Endometrium (tissue), 2 donors: ENCODE results near the gene RPP14.

ENCODE experiments used
- FAIRE-seq: peaks from 2 replicates; lab custom pipeline; 2012; peaks lifted over from hg19 to GRCh38; lab: Jason Lieb, UNC
- donor health status: control.
- donor health status: control.

RPP14 gene

GRCh38 chr3:58291671-58292338 is 14.2 kb upstream of the RPP14 start:
- no peak for FAIRE-seq

- no peak for FAIRE-seq
These were observed 13.2 kb upstream of the RPP14 start for GRCh38 chr3:58292866-58293265.

DNA sequence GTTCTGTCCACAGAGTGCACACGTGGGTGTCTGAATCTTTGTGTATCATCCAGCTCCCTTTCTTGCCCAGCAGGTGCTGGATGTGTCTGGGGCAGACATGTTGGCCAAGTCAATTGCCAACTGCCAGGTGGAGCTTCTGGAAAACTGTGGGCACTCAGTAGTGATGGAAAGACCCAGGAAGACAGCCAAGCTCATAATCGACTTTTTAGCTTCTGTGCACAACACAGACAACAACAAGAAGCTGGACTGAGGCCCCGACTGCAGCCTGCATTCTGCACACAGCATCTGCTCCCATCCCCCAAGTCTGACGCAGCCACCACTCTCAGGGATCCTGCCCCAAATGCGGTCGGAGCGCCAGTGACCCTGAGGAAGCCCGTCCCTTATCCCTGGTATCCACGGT is 12.5 kb upstream of the RPP14 start:
- no peak for FAIRE-seq

DNA sequence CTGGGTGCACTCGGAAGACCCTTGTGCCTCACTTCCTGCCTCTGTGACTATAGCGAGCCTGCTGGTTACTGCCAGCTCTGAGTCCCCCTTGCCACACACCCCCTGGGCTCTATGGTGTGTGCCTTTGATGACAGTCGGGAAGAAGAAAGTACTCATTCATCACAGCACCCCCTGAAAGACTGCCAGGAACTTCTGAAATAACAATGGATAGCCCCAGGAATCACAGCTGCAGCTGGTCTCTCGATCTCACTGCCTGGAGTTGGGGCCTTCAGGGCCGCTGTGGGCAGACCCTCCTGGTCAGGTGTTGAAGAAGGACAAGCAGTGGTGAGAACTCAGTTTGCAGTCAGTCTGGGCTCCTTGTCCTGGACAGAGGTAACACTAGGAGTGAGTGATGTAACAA is 9.8 kb upstream of the RPP14 start:
- no peak for FAIRE-seq

DNA sequence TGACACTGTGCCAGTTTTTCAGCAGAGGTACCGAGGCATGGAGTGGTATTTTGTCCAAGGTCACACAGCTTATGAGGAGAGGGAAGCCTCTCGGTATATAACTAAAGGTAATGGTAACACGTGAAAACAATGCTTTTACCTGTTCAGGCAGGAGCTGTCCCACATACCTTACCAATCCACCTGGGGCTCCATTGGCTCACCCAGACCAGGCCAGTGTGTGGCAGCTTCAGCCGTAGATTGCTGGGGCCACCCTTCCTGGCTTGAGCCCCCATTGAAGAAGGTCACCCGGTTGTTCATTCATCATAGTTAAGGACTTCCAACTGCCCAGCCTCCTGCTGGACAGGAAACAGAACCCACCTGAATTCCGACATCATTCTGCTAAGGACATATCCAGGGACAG is 9.2 kb upstream of the RPP14 start:
- no peak for FAIRE-seq

DNA sequence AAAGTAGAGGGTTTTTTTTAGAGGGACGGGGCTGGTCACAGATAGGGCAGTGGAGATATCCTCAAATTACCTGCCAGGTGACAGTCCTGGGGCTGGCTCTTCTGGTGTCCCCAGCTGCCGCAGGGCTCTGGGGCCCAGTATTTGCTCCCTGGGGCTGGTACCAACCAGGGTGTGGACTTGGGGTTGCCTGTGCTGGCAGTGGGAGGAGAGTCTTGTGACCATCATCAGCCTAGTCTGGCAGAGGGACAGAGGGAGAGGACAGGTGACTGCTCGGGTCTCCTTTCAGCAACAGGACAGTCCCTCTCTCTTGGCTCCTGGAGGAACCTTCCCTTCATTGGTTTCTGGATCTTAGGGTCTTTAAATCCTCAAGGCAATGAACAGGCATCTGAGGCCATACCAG is 7.9 kb upstream of the RPP14 start:
- no peak for FAIRE-seq

GRCh38 chr3:58299075-58299474 is 7.0 kb upstream of the RPP14 start:
- FAIRE-seq: no peak

DNA sequence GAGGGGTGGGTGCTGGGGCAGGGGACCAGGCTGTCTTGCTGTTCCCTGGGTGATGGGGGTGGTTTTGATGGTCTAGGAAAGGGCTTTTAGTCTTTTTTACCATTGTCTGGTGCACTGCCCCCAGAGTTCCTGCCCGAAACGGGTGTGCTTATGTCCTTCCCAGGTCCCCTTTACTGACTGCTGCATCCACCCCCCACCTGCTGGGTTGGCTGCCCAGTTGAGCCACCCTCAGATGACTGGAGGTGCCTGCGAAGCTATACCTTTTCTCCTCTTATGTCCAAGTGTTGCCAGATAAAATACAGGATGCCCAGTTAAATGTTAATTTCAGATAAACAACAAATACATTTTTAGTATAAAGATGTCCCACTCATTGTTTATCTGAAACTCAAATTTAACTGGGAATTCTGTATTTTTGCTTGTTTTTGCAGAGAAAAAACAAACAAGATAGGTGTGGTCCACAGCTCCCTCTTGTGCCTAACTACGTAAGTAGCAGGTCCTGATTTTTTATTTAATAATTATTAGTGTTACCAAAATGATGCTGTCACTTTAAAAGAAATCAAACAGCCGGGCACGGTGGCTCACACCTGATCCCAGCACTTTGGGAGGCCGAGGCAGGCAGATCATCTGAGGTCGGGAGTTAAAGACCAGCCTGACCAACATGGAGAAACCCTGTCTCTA is 6.1 kb upstream of the RPP14 start:
- FAIRE-seq: peak; percentile 83

GRCh38 chr3:58307639-58308215 is 1.7 kb downstream of the RPP14 start:
- no peak for FAIRE-seq

GRCh38 chr3:58308728-58309127 is 2.7 kb downstream of the RPP14 start:
- no peak for FAIRE-seq

DNA sequence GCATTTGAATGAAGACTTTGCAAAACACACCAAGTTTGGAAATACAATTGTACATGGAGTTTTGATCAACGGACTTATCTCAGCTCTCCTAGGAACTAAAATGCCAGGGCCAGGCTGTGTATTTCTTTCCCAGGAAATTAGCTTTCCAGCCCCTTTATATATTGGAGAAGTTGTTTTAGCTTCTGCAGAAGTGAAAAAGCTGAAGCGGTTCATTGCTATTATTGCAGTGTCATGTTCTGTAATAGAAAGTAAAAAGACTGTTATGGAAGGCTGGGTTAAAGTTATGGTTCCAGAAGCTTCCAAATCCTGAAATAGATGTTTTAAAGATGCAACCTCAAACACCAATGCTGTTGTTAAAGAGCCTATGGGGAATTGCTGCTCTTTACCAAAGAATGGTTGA is 11.8 kb downstream of the RPP14 start:
- FAIRE-seq: no peak

DNA sequence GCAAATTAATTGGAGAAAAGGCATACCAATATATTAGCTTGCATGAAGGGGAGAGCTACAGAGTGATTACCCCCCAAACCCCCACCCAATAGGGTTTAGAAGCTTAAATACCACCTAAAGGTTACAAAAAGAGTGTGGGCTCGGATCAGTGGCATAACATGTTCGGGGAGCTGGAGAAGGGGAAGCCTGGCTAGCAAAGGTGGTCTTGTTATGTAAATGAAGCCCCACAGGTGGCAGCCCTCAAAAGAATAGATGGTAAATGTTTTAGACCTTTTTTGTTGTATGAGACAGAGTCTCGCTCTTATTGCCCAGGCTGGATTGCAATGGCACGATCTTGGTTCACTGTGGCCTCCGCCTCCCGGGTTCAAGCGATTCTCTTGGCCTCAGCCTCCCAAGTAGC is 15.7 kb downstream of the RPP14 start:
- no peak for FAIRE-seq

DNA sequence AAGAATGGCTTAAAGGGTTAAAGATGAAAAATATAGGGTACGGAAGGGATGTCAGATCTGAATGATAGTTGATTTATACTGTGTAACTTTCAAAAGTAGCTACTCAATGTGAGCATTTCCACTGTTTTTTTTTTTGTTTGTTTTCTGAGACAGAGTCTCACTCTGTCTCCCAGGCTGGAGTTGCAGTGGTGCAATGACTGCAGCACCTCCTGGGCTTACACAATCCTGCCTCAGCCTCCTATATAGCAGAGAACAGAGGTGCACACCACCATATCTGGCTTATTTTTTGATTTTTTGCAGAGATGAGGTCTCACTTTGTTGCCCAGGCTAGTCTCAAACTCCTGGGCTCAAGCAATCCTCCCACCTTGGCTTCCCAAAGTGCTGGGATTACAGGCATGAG is 16.7 kb downstream of the RPP14 start:
- FAIRE-seq: no peak

GRCh38 chr3:58323529-58324390 is 17.7 kb downstream of the RPP14 start:
- FAIRE-seq: no peak

DNA sequence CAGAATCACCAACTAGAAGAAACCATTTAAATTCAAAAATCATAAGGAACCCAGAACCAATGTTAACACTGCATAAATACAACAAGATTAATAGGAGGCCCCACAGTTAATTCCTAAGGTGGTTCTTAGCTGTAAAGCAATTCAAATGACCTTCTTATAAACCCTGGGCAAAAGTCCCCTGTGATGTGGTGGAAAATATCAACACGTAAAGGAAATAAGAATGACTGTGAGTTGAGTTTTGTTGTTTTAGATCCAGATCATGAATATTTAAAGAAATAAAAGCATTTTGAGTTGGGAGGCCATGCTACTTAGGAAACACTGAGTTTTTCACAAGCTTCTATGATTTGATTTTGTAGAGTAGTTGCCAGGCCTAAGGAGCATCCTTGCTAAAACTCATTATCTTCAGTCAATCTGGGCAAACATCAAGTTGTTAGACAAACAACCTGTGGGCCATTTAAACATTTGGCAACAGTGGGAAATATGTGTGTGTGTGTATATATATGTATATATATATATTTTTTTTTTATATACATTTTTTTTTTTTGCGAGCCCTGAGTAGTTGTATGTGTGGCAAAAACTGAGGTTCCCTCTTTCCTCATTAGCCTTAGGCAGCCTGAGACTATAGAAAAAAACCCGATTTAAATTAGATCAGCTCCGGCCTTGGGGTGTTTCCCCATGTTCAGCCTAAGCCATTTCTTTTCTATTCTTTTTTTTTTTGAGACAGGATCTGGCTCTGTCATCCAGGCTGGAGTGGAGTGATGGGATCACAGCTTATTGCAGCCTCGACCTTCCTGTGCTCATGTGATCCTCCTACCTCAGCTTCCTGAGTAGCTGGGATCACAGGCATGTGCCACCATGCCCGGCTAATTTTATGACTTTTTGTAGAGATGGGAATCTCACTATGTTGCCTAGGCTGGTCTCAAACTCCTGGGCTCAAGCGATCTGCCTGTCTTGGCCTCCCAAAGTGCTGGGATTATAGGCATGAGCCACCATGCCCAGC is 18.6 kb downstream of the RPP14 start:
- no peak for FAIRE-seq

- FAIRE-seq: no peak
These were observed 19.5 kb downstream of the RPP14 start for GRCh38 chr3:58325525-58325992.

DNA sequence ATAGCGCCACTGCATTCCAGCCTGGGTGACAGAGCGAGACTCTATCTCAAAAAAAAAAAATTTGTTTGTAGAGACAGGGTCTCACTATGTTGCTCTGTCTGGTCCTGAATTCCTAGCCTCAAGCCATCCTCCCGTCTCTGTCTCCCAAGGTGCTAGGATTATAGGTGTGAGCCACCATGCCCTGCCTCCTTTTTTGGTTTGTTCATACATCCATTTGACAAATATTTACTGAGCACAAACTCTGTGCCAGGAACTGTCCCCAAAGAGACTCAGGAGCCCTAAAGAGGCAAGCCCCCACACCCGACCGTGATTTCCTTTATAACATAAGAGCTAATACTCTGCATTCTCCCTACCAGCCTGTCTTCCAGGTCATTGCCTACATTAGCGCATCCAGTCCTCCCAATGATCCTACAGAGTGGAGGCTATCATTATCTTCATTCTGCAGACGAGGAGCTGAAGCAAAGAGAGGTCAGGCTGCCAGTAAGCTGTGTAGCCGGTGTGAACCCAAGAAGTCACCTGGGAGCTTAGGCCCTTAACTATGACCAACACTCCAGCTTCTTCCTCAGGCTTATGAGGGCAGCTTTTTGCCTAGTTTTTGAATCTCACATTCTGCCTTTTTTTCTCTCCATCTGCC is 20.3 kb downstream of the RPP14 start:
- no peak for FAIRE-seq

- FAIRE-seq: no peak
These were observed 23.3 kb downstream of the RPP14 start for GRCh38 chr3:58329150-58329921.

- no peak for FAIRE-seq
These were observed 23.9 kb downstream of the RPP14 start for GRCh38 chr3:58329922-58330413.

DNA sequence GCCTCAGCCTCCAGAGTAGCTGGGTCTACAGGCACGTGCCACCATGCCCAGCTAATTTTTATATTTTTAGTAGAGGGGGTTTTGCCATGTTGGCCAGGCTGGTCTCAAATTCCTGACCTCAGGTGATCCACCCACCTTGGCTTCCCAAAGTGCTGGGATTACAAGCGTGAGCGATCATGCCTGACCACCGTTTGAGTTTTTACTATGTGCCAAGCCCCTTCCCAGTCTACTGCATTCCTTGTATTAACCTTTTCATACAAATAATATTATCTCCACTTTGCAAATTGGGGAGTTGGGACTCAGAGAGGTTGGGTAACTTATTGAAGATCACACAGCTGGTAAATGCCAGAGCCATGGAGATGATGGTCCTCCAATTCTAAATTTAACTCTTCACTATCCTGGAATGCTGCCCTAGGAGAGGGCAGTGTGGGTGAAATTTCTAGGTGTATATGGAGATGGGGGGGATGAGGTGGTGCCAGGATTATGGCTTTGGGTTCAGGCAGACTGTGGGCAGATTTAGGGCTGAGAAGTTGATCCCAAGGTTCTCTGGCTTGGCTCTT is 25.6 kb downstream of the RPP14 start:
- no peak for FAIRE-seq
